RWPE1 (cell line): Measurements from ENCODE around the gene C10orf105.

Experiments
- CTCF ChIA-PET: fragments of 350-600 bp; sonication (Branson Sonifier 250); formaldehyde crosslinking; extraction: SDS; loops from one replicate; lab custom pipeline; 2021; lab: Yijun Ruan, JAX
- POLR2A ChIA-PET: fragments of 400-600 bp; formaldehyde crosslinking; extraction: SDS; loops from one replicate; lab custom pipeline; 2020; ENCODE audit warnings: antibody characterized with exemption; ENCODE audit not compliant: low non-redundant PET; lab: Yijun Ruan, JAX
- DNase-seq: peaks from one replicate; pipeline ENCODE4 v3.0.0; 2012; ENCODE audit warnings: low spot score
- H3K27ac ChIP-seq: fragments of 450-650 bp; 2 replicates; pipeline ENCODE4 v1.5.1; 2017
- CTCF ChIP-seq: fragments of 450-650 bp; conservative IDR thresholded peaks from 2 replicates; pipeline ENCODE4 v1.5.1; 2017; ENCODE audit warnings: low read depth, mild to moderate bottlenecking

Gene C10orf105

DNA sequence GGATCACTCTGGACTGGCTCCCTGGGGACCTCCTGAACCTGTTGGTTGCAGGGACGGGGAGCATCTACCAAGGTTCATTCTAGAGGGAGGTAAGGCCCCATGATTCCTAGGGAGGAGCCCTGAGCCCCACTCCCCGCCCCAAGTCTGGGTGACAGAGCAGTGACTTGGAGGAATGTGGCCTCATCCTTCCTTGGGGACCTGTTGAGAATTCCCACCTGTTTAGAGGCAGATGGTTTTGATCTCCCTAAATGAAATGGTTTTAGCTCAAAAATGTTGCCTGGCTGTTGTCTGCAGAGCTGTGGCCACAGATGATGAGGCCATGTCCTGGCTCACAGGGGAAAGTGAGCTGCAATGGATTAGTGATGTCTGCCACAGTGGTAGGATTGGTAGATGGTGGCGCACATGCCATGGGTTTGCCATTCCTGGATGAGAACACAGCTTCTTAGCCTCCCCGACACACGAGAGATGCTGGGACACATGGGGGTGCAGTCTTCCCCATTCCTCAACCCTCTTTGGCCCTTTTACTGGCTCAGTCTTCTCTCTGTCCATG, 12.3 kb downstream of the C10orf105 start:
- ChIA-PET POLR2A (no interaction called here), CTCF (interaction anchor here (0.6 to 4.9 kb wide), 9 partner anchors 9 to 500 kb away, joined by 3 to 23 read pairs (median 8); partner anchors contain the start of genes CDH23, SLC29A3 and VSIR)
- no peak for DNase-seq
- H3K27ac ChIP-seq = no peak overlapping the region
- no peak for TF ChIP-seq CTCF

GRCh38 chr10:71706216-71707121, 13.1 kb downstream of the C10orf105 start:
- H3K27ac ChIP-seq = peak overlapping the region; percentile 53; the same call in 1 of the 2 replicates
- CTCF ChIA-PET = interaction anchor here (0.6 to 4.9 kb wide), 9 partner anchors 8 to 499 kb away, joined by 3 to 23 read pairs (median 4); partner anchors contain the start of gene VSIR
- no peak for TF ChIP-seq CTCF
- no peak for DNase-seq
- POLR2A ChIA-PET = no interaction called here

DNA sequence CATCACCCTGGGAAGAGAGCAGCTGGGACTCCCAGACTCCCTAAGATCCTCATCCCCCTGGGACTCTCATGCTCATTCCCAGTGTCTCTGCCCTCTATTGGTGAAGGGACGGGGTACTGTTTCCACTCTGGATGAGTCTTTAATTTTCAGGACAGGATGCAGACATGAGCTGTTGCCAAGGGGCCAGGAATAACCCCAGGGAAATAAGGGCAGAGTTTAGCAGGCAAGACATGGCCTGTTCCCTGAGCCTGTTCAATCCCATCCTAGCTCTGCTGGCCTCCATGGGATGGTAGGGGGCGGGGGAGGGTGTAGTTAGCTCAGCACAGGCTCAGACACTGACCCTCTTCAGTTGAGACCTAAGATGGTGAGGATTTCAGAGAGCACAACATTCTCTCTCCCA, 14.0 kb downstream of the C10orf105 start:
- peak overlapping the region; percentile 53 for H3K27ac ChIP-seq
- ChIA-PET CTCF (interaction anchor here (0.7 to 4.9 kb wide), 5 partner anchors 9 to 322 kb away, joined by 3 to 23 read pairs (median 4); partner anchors contain the start of gene VSIR), POLR2A (interaction anchor here (0.5 to 0.6 kb wide), 2 partner anchors 80 to 132 kb away, joined by 3 to 4 read pairs; no protein-coding TSS in a partner anchor)
- TF ChIP-seq CTCF = no peak
- DNase-seq = no peak

DNA sequence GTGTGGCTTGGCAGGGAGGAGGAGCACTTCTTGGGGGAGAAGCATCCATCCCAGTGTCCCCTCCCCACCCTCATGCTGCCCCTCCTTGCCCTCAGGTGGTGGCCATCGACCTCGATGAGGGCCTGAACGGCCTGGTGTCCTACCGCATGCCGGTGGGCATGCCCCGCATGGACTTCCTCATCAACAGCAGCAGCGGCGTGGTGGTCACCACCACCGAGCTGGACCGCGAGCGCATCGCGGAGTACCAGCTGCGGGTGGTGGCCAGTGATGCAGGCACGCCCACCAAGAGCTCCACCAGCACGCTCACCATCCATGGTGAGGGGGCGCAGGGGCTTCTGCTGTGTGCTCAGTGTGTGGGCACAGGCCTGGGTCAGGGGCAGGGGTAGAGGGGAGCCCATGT, 14.8 kb downstream of the C10orf105 start:
- TF ChIP-seq CTCF = no peak
- DNase-seq = no peak
- peak overlapping the region; percentile 53 for H3K27ac ChIP-seq
- ChIA-PET CTCF (interaction anchor here (0.7 to 4.9 kb wide), 7 partner anchors 8 to 385 kb away, joined by 3 to 23 read pairs (median 4); partner anchors contain the start of gene SLC29A3), POLR2A (no interaction called here)

DNA sequence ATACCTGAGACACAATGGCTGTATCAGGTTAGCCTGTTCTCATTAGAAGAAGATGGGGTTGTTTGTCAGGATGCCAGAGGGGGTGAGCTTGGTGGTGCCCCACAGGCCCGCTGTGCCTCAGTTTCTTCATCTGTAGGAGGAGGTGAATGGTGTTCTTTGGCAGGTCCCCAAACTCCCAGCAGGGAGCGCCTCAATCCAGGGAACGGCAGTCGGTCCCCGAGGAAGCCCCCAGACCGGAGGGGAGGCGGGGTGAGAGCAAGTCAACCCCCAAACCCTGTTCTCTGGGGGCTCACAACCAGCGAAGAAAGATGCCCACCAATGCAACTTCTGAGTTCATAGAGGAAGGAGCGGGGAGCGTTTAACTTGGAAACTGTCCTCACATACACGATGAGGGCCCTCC, 16.0 kb downstream of the C10orf105 start:
- CTCF ChIA-PET = no interaction called here
- DNase-seq = no peak
- no peak for TF ChIP-seq CTCF
- H3K27ac ChIP-seq = no peak overlapping the region
- POLR2A ChIA-PET = no interaction called here

GRCh38 chr10:71701496-71702132, 18.0 kb downstream of the C10orf105 start:
- no peak for DNase-seq
- H3K27ac ChIP-seq = no peak overlapping the region
- ChIA-PET CTCF (interaction anchor here (0.6 to 2.2 kb wide), 3 partner anchors 9 to 385 kb away, joined by 4 to 7 read pairs (median 4); no protein-coding TSS in a partner anchor), POLR2A (no interaction called here)
- no peak for TF ChIP-seq CTCF
